Measurements from ENCODE around the gene ALPI. TPM values are rescaled to one million over a fixed set of nuclear protein-coding genes. Genes with fewer than 3 reads are reported as not detected.

Gene ALPI
- total RNA-seq, 1 donor: not detected

DNA sequence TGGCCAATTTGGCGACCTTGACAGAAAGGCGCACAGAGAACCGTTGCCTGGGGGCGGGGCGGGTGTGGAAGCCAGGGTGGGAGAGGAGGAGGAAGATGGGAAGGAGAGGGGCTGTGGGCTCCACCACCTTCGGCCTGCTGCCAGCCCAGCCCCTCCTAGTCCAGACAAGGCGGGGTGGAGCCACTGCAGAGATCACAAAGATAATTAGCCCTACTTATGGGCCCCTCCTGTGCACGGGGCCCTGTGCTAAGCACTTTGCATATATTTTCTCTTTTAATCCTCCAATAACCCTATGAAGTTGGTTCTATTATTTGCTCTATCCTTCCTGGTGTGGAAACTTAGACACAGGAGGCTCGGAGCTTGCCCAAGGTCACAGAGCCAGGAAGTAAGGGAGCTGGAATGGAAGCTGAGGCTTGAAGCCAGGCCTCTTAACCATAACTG is 45.4 kb downstream of the ALPI start:
- H3K79me2 ChIP-seq (ENCODE audit: insufficient read depth, low read length): no peaks in the 10 kb centered on the region
- no peak overlapping the region for H2AFZ ChIP-seq (ENCODE audit: low read length)
- H3K27ac ChIP-seq (ENCODE audit: low read depth, low read length): no peak overlapping the region
- H3K4me2 ChIP-seq (ENCODE audit: insufficient read depth, low read length): no peak overlapping the region
- H3K9me3 ChIP-seq (ENCODE audit: low read depth, low read length): no peaks in the 10 kb centered on the region
- H3K36me3 ChIP-seq (ENCODE audit: insufficient read depth, low read length): no peaks in the 10 kb centered on the region
- no peak overlapping the region for H3K4me3 ChIP-seq (ENCODE audit: insufficient read depth, low read length)
- peaks cover 32% of the 10 kb centered on the region for H3K27me3 ChIP-seq (ENCODE audit: insufficient read depth, low read length)
- no peaks in the 10 kb centered on the region for H3K4me1 ChIP-seq (ENCODE audit: insufficient read depth, low read length)
- TF ChIP-seq, protein P1, sequence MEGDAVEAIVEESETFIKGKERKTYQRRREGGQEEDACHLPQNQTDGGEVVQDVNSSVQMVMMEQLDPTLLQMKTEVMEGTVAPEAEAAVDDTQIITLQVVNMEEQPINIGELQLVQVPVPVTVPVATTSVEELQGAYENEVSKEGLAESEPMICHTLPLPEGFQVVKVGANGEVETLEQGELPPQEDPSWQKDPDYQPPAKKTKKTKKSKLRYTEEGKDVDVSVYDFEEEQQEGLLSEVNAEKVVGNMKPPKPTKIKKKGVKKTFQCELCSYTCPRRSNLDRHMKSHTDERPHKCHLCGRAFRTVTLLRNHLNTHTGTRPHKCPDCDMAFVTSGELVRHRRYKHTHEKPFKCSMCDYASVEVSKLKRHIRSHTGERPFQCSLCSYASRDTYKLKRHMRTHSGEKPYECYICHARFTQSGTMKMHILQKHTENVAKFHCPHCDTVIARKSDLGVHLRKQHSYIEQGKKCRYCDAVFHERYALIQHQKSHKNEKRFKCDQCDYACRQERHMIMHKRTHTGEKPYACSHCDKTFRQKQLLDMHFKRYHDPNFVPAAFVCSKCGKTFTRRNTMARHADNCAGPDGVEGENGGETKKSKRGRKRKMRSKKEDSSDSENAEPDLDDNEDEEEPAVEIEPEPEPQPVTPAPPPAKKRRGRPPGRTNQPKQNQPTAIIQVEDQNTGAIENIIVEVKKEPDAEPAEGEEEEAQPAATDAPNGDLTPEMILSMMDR (IDR thresholded peaks at IDR 0.05; ENCODE audit: extremely low read depth, low read depth, low read length): no peak
- H4K20me1 ChIP-seq (ENCODE audit: insufficient read depth, low read length): no peaks in the 10 kb centered on the region
- no peak for DNase-seq (ENCODE audit: insufficient read length, low spot score, missing footprints)

DNA sequence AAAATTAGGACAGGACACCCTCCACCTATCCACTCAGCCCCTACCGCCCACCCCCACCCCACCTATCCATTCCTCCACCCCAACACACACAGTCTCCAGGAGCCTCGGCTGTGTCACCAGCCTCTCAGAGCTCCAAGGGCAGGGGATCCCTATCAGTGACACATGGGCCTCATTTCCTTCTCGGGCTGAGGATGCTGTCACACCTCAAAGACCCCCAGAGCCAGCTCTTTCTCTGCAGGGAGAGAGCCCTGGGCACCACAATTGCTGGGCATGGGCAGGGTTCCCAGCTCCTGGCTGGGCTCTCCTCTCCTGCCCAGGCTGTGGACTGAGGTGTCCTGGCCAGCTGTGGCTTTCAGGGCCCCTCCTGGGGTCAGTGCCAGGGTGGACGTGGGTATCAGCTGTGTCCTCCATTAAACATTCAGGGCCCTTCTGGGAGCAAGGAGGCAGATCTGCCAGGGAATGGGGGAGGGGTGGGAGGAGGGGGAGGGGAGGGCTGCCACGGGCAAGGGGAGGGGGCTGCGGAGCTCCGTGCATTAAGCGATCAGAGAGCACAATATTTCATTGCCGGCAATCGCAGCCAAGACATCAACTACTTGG is 45.9 kb downstream of the ALPI start:
- H3K27me3 ChIP-seq (ENCODE audit: insufficient read depth, low read length): peaks cover 32% of the 10 kb centered on the region
- no peak for DNase-seq (ENCODE audit: insufficient read length, low spot score, missing footprints)

DNA sequence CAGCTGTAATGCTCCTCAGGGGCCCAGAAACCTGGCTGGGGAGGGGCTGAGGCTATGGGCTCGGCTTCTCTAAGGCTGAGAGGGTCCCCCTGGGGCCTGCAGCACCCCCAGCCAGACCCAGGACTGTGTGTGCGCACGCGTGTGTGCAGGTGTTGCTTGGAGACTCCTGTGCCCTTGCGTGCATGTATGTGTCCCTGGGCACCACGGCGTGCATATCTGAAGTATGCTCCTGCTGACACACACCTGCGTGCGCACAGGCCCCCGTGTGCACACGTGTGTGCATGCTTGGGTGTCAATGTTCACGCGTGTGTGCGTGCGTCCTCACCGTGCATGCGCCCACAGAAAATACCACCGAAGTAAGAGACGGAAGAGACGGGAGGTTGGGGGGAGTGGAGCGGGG is 46.6 kb downstream of the ALPI start:
- H3K9me3 ChIP-seq (ENCODE audit: low read depth, low read length): no peaks in the 10 kb centered on the region
- H3K27ac ChIP-seq (ENCODE audit: low read depth, low read length): no peak overlapping the region
- H3K27me3 ChIP-seq (ENCODE audit: insufficient read depth, low read length): peaks cover 32% of the 10 kb centered on the region
- H2AFZ ChIP-seq (ENCODE audit: low read length): no peak overlapping the region
- H3K4me2 ChIP-seq (ENCODE audit: insufficient read depth, low read length): no peak overlapping the region
- no peak for DNase-seq (ENCODE audit: insufficient read length, low spot score, missing footprints)
- no peaks in the 10 kb centered on the region for H3K4me1 ChIP-seq (ENCODE audit: insufficient read depth, low read length)
- no peaks in the 10 kb centered on the region for H4K20me1 ChIP-seq (ENCODE audit: insufficient read depth, low read length)
- TF ChIP-seq, protein P1 (IDR thresholded peaks at IDR 0.05; ENCODE audit: extremely low read depth, low read depth, low read length): no peak
- H3K4me3 ChIP-seq (ENCODE audit: insufficient read depth, low read length): no peak overlapping the region
- H3K79me2 ChIP-seq (ENCODE audit: insufficient read depth, low read length): no peaks in the 10 kb centered on the region
- H3K36me3 ChIP-seq (ENCODE audit: insufficient read depth, low read length): no peaks in the 10 kb centered on the region

More for the DNA sequence above, 45.9 kb downstream of the ALPI start:
- Histone ChIP-seq H3K4me3 (ENCODE audit: insufficient read depth, low read length) (no peak overlapping the region), H3K4me2 (ENCODE audit: insufficient read depth, low read length) (no peak overlapping the region), H3K9me3 (ENCODE audit: low read depth, low read length) (no peaks in the 10 kb centered on the region), H3K79me2 (ENCODE audit: insufficient read depth, low read length) (no peaks in the 10 kb centered on the region), H3K27ac (ENCODE audit: low read depth, low read length) (no peak overlapping the region), H3K4me1 (ENCODE audit: insufficient read depth, low read length) (no peaks in the 10 kb centered on the region), H3K36me3 (ENCODE audit: insufficient read depth, low read length) (no peaks in the 10 kb centered on the region), H2AFZ (ENCODE audit: low read length) (no peak overlapping the region), H4K20me1 (ENCODE audit: insufficient read depth, low read length) (no peaks in the 10 kb centered on the region)
- TF ChIP-seq, protein P1 (IDR thresholded peaks at IDR 0.05; ENCODE audit: extremely low read depth, low read depth, low read length): no peak

DNA sequence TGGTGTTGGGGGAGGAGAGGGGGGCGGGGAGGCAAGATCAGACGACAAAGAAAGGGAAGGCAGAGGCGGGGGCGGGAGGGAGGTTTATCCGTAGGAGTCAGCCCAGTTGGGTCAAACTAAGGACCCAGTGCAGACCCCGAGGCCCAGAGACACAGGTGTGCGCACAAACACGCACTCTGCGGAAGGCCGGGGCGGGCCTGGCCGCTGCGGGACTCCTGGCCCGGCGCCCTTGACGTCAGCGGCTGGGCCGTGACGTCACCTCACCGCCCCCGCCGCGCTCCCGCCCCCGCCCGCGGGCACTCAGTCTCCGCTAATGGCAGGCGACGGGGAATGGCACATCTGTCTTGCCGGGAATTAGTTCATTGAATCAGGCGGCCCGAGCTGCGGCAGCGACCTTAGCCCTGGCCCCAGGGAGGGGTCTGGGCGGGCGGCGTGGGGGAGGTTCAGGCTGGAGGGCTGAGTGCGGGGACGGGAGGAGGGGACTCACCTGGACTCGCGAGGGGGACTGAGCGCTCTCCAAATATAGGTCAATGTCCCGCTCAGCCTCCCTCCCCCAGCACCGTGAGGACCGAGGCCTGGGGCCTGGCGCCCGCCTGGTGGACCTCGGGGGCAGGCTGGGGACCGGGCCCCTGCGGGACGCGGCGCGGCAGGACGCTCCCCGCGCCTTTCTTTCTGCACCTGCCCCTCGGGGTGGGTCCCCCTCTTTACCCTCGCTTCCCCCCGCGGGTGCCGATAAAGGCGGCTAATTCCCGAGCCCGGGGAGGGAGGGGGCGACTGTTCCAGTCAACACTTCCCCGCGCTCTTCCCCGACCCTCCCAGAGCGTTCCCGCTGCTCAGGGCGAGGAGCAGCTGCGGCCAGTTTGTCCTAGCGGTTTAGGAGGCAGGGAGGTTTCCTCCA is 47.2 kb downstream of the ALPI start:
- no peak overlapping the region for H3K27ac ChIP-seq (ENCODE audit: low read depth, low read length)
- H3K4me3 ChIP-seq (ENCODE audit: insufficient read depth, low read length): peak overlapping the region; percentile 10
- H3K4me1 ChIP-seq (ENCODE audit: insufficient read depth, low read length): no peaks in the 10 kb centered on the region
- H2AFZ ChIP-seq (ENCODE audit: low read length): no peak overlapping the region
- H3K27me3 ChIP-seq (ENCODE audit: insufficient read depth, low read length): peaks cover 32% of the 10 kb centered on the region
- no peaks in the 10 kb centered on the region for H3K36me3 ChIP-seq (ENCODE audit: insufficient read depth, low read length)
- H4K20me1 ChIP-seq (ENCODE audit: insufficient read depth, low read length): no peaks in the 10 kb centered on the region
- no peak for DNase-seq (ENCODE audit: insufficient read length, low spot score, missing footprints)
- TF ChIP-seq, protein P1 (IDR thresholded peaks at IDR 0.05; ENCODE audit: extremely low read depth, low read depth, low read length): no peak
- H3K79me2 ChIP-seq (ENCODE audit: insufficient read depth, low read length): no peaks in the 10 kb centered on the region
- H3K9me3 ChIP-seq (ENCODE audit: low read depth, low read length): no peaks in the 10 kb centered on the region
- H3K4me2 ChIP-seq (ENCODE audit: insufficient read depth, low read length): no peak overlapping the region
